NCI-H128 (cell line): ENCODE data around the gene CACNA1I.

Source experiments
- DNase-seq: peaks from one replicate; lab custom pipeline; 2025; ENCODE audit not compliant: unreplicated experiment; lab: John Stamatoyannopoulos, UW

CACNA1I gene

GRCh38 chr22:39621826-39622225 is 51.3 kb downstream of the CACNA1I start:
- DNase-seq: no peak

DNA sequence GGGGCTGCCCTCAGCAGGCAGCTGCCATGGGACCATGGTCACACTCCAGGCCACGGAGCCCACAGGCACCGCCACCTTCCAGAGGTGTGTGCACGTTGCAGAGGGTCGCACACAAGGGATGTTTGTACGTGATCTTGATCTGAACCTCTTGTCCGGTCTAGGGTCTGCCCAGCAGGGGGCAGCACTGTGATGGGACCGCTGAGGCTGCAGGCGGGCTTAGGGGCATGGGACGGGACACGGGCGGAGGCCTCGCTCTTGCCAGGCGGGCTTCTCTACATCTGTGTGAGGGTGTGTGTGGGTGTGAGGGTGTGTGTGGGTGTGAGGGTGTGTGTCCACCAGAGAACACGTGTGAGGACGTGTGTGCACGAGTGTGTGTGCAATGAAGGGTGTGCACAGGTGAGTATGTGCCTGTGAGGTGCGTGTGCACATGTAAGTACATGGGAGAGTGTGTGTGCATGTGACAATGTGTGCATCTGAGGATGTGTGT is 52.4 kb downstream of the CACNA1I start:
- DNase-seq: no peak

GRCh38 chr22:39623603-39624500 is 53.3 kb downstream of the CACNA1I start:
- DNase-seq: no peak

- no peak for DNase-seq
These were observed 53.9 kb downstream of the CACNA1I start for GRCh38 chr22:39624501-39624821.

GRCh38 chr22:39625569-39626537 is 55.3 kb downstream of the CACNA1I start:
- DNase-seq: no peak

DNA sequence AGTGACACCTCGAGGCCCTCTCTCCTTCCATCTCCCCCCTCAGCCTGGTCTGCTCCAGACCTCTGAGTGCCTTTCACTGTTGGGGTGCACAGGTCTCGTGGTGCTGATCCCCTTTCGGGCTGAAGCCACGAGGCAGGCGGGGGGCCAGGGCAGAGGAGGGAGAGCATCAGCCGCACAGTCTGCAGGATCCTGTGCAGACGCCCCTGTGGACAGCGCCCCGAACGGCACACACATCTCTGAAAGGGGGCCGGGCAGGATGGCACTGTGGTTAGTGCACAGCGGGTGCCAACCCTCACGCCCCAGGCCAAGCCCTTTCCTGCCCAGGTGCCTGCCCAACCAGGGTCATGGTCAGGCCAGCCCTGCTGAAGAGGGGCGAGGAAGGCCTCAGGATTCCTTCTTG is 56.7 kb downstream of the CACNA1I start:
- no peak for DNase-seq

DNA sequence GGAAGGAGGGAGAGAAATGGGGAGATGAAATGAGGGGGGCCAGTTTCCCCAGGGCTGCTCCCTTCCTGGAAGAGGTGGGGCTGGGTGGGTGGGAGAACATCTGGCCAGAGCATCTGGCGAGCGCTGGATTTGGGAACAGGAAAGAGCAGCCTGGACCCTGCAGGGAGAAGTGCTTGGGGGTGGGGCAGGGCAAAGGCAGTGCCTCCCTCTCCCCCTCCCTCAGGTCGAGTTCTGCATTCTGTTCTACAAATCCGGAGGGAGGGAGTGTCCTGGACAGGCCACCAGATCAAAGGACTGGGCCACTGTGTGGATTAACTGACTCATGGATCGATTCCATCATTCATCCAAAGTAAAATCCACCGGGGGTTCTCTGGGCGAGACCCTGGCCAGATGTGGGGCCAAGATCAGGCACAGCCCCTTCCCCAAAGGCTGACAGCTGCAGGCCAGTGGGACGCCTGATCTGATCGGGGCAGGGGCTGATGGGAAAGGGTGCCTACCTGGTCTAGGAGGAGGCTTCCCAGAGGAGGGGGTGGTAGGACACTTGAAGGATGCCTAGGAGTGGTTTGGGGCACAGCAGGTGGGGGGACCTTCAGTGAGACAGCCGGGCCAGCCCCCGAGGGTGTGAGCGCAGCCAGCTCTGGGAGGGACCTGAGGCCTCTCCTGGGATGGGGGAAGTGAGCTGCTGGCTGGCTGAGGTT is 57.5 kb downstream of the CACNA1I start:
- no peak for DNase-seq

GRCh38 chr22:39628563-39629080 is 58.1 kb downstream of the CACNA1I start:
- no peak for DNase-seq

- DNase-seq: no peak
These were observed 59.3 kb downstream of the CACNA1I start for GRCh38 chr22:39629851-39630250.

- DNase-seq: no peak
These were observed 60.2 kb downstream of the CACNA1I start for GRCh38 chr22:39630721-39631120.

GRCh38 chr22:39631381-39632286 is 61.1 kb downstream of the CACNA1I start:
- DNase-seq: no peak

GRCh38 chr22:39634530-39635405 is 64.2 kb downstream of the CACNA1I start:
- no peak for DNase-seq

GRCh38 chr22:39635719-39636118 is 65.2 kb downstream of the CACNA1I start:
- no peak for DNase-seq

- no peak for DNase-seq
These were observed 68.4 kb downstream of the CACNA1I start for GRCh38 chr22:39638958-39639357.

- no peak for DNase-seq
These were observed 71.2 kb downstream of the CACNA1I start for GRCh38 chr22:39641660-39642310.

DNA sequence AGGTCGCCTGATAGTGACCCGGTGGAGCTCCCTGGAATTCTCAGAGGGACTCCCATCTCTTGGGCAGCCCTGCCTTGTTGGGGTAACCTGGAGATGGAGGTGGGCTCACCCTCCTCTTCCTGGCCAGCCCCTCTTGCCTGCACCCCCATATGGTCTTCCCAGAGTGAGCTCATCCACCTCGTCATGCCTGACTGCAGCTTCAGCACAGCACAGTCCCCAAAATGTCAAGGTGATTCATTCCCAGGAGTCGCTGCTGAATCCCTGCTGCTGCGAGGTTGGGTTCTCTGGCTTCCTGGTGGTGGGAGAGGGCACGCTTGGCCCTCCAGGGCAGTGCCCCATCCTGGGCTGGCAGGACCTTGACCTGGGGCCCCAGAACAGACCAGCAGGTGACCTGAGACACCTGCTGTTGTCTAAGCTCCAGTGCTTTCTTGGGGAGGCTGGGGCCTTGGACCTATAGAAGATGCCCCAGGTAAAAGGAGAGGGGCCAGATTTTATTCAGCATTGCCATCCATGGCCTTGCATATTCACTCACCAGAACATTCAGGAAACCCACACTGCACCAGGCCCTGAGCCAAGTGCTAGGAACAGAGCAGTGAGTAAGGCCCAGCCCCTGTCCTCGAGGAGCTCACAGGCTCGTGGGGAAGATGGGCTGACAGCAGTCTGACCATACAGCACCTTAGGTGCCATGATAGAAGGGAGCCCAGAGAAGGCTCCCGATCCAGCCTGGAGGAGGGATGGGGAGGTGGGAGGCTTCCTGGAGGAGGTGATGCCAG is 72.9 kb downstream of the CACNA1I start:
- DNase-seq: no peak

DNA sequence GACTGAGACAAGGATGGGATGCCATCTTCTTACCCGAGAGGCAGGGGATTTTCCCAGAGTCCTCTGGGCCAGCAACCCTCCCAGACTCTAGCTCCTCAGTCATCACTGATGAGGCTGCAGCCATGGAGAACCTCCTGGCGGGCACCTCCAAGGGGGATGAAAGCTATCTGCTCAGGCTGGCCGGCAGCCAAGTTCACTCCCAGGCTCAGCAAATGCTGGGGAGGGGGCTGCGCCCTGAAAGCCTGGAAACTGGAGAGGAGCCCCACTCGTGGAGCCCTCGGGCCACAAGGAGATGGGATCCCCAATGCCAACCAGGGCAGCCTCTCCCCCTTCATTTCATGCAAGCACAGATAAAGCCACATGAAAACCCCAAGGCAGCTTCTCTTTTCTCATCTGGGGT is 75.0 kb downstream of the CACNA1I start:
- DNase-seq: no peak
